GM13976 (cell line): ENCODE data around the gene VEGFB.

Experiments
- DNase-seq: peaks from one replicate; pipeline ENCODE4 v3.0.0; 2012; ENCODE audit warnings: low spot score
- in situ Hi-C: fragments of 300-500 bp; cut with MboI; formaldehyde crosslinking; loops from one replicate; pipeline ENCODE4 v1.12.0; 2022; ENCODE audit warnings: low sequenced_read_pairs, mixed read lengths, inconsistent platforms; ENCODE audit not compliant: unreplicated experiment
- TF ChIP-seq, protein P1 (sequence below): IDR thresholded peaks from 2 replicates; pipeline ENCODE4 v1.5.1; 2012; ENCODE audit warnings: borderline replicate concordance, mild to moderate bottlenecking; ENCODE audit not compliant: insufficient read depth; ENCODE audit errors: extremely low read depth, missing control alignments, control extremely low read depth

The VEGFB gene

DNA sequence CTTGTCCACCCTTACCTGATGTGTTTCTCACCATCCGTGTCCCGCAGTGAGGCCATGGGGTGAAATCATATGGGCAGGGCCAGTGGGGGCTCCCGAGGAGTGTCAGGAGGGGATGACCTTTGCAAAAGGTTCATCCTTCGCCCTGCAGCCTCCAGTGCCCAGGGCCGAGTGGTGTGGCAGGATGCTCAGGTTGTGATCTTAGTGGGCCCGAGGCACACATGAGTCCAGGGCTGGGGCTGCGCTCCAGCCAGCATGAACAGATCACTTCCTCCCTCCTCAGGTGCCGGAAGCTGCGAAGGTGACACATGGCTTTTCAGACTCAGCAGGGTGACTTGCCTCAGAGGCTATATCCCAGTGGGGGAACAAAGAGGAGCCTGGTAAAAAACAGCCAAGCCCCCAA is 3.7 kb downstream of the VEGFB start:
- TF ChIP-seq, protein P1, sequence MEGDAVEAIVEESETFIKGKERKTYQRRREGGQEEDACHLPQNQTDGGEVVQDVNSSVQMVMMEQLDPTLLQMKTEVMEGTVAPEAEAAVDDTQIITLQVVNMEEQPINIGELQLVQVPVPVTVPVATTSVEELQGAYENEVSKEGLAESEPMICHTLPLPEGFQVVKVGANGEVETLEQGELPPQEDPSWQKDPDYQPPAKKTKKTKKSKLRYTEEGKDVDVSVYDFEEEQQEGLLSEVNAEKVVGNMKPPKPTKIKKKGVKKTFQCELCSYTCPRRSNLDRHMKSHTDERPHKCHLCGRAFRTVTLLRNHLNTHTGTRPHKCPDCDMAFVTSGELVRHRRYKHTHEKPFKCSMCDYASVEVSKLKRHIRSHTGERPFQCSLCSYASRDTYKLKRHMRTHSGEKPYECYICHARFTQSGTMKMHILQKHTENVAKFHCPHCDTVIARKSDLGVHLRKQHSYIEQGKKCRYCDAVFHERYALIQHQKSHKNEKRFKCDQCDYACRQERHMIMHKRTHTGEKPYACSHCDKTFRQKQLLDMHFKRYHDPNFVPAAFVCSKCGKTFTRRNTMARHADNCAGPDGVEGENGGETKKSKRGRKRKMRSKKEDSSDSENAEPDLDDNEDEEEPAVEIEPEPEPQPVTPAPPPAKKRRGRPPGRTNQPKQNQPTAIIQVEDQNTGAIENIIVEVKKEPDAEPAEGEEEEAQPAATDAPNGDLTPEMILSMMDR: no peak
- no peak for DNase-seq
- in situ Hi-C loops: no loop called here

DNA sequence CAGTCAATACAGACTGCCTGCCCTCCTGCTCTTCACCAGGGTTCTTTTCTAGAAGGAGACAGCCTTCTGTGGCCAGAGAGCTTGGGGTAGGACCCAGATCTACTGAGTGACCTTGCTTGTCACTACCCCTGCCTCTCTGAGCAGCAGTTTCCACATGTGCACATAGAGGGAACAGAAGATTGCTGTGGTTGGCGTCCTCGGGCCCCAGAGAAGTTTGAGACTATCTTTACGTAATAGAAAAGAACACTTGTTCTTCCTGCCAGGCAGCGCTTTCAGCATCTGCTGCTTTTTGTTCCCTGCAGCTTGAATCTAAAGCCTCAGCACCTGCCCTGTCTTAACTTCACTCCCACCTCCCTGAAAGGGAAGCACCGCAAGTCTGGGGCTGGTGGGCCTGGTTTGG is 4.6 kb downstream of the VEGFB start:
- TF ChIP-seq, protein P1: no peak
- DNase-seq: no peak
- in situ Hi-C loops: no loop called here

DNA sequence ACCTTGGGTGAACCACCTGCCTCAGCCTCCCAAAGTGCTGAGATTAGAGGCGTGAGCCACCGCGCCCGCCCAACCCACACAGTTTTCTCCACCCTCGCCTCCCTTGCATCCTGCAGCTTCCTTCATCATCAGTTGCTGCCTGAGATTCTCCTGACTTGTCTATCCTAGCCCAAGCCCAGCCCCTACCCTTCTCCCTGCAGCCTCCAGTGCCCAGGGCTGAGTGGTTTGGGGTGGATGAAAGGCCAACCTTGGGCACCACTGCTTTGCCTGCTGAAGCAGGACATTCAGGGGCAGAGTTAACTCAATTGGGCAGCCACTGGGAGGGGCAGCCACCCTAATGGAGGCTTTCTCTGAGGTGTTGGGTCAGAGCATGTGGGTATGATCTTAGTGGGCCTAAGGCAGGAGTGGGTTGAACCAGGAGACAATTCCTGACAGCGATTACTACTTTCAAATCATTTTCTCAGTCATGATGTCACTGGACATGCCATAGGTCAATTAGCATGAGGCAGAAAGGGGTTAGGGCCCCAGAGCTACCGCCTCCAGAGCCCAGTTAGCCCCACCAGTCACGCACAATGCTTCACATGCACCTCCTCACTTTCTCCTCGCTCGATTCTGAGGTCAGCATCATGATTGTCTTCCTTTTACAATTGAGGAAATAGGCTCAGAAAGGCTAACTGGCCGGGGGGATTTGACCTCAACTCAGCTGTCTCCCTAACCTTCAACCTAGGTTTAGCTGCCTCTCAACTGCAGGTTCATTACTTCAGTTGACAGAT is 5.5 kb downstream of the VEGFB start:
- in situ Hi-C loops: no loop called here
- DNase-seq: peak; percentile 75
- TF ChIP-seq, protein P1: no peak

DNA sequence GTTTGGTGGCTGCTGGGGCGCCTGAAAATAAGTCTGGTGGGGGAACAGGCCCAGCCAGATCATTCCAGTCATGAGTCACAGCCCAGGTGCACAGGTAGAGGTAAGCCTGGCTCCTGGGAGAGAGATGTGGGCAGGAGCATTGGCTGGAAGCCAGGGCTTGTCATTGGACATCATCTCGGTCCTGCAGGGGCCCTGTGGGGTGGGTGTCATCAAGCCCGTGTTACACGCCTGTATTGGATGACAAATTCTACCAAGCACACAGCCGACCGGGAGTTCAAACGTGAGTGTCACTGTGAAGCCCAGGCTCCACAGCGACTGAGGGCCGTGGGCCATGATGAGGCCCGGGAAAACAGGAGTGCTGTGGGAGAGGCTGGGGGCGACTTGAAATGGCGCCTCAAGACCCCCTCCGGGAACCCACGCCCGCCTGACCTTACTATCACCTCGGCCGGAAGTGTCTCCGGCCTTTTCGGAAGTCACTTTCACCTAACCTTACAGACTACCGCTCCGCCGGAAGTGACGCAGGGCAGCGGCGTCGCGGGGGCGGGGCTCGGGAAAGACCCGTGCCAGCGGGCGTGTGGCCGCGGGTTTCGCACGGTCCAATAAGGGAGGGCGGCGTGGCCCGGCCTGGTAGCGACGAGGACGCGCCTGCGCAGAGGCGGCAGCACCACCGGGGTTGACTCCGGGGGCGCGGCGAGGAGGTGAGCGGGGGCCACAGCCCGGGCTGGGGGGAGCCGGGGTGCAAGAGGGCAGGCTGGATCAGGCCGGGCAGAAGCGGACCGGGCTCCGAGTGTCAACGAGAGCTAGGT is 6.3 kb downstream of the VEGFB start, which contains the start of gene FKBP2:
FKBP2 (plus strand) TSS at position 661 of the 806 bp plus-strand sequence. CDS start 1,293 bp downstream, outside the sequence.
- TF ChIP-seq, protein P1: no peak
- peak; percentile 94 for DNase-seq
- in situ Hi-C loops: no loop called here

DNA sequence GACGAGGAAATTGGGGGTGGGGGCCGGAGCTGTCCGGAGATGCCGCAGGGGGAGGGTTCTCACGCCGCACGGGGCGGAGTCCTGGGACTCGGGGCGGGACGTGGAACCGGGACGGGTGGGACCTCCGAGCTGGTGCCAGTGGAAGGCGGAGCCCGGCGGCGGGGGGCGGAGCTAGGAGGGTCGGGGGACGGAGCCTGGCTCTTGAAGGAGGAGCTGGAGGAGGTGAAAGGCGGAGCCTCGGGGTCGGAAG is 6.8 kb downstream of the VEGFB start:
- in situ Hi-C loops: no loop called here
- no peak for DNase-seq
- TF ChIP-seq, protein P1: no peak

DNA sequence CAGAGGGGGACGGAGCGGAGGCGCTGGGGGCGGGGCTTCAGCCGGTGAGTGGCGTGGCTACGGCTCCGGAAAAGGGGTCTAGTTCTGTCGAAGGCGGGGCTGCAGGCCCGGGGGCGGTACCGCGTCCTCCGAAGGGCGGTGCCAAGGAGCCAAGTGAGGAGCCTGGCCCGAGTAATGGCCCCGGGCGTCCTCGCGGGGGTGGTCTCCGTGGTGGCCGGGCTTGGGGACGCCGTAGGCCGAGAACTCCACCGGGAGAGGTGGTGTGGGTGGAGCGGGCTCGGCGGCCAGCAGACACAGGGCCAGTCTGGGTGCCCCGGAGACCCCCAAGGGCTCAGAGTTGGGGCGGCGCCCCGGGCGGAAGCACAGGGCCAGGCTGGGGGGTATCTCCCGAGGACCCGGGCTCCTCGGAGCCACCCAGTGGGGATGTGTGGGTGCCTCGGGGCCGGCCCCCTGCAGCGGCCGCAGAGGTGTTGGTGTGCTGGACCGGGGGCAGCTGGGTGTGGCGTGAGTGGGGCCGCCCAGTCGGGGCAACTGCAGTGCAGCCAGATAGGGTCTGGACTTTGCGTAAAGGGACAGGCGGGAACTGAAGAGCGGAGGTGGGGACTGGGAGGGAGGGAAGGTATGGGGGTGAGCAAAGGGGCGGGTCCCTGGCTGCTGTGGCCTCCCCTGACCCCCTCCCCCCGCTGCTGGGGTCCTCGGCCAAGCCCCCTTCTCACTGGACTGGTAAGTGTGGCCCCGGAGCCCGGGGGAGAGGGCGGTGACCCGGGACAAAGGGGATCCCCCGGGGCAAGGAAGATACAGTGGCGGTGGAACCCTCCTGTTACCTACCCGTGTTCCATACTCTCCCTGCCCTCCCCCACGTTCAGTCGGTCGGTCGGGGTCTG is 7.3 kb downstream of the VEGFB start:
- in situ Hi-C loops: no loop called here

More for the DNA sequence above, 7.3 kb downstream of the VEGFB start:
- TF ChIP-seq, protein P1: no peak
- DNase-seq: peak; percentile 97
